ENCODE results near the gene BCAM.

Gene BCAM

GRCh38 chr19:44841231-44841630 is 32.3 kb downstream of the BCAM start:
- Histone ChIP-seq H3K36me3 (ENCODE audit: control insufficient read depth, insufficient read depth, low read length) (no peaks in the 10 kb centered on the region), H3K27me3 (replicated peaks; ENCODE audit: control insufficient read depth, insufficient read depth, low read length) (no peaks in the 10 kb centered on the region; the same call in 1 of the 2 replicates), H3K4me3 (replicated peaks; ENCODE audit: low read depth, low read length) (no peak overlapping the region)
- TF ChIP-seq CTCF (IDR thresholded peaks at IDR 0.05; ENCODE audit: insufficient read depth, low read length, poor library complexity, severe bottlenecking): no peak
- DNase-seq (ENCODE audit: extremely low read depth, insufficient read length): no peak

- Histone ChIP-seq H3K27me3 (replicated peaks; ENCODE audit: control insufficient read depth, insufficient read depth, low read length) (no peaks in the 10 kb centered on the region), H3K4me3 (replicated peaks; ENCODE audit: low read depth, low read length) (no peak overlapping the region), H3K36me3 (ENCODE audit: control insufficient read depth, insufficient read depth, low read length) (no peaks in the 10 kb centered on the region)
- TF ChIP-seq CTCF (IDR thresholded peaks at IDR 0.05; ENCODE audit: insufficient read depth, low read length, poor library complexity, severe bottlenecking): no peak
- DNase-seq (ENCODE audit: extremely low read depth, insufficient read length): no peak
These were observed 36.3 kb downstream of the BCAM start for GRCh38 chr19:44845286-44845611.

- Histone ChIP-seq H3K4me3 (replicated peaks; ENCODE audit: low read depth, low read length) (peak within 1 kb of the TSS; percentile 54), H3K27me3 (replicated peaks; ENCODE audit: control insufficient read depth, insufficient read depth, low read length) (no peaks in the 10 kb centered on the region), H3K36me3 (ENCODE audit: control insufficient read depth, insufficient read depth, low read length) (no peaks in the 10 kb centered on the region)
- peak; percentile 66 for TF ChIP-seq CTCF (IDR thresholded peaks at IDR 0.05; ENCODE audit: insufficient read depth, low read length, poor library complexity, severe bottlenecking)
- peak; percentile 88 for DNase-seq (ENCODE audit: extremely low read depth, insufficient read length)
These were observed 36.9 kb downstream of the BCAM start, which contains the start of gene NECTIN2 for GRCh38 chr19:44845612-44846454. TSS of gene NECTIN2 (plus strand) at chr19:44846297. CDS start at chr19:44846526, 229 bp downstream.

GRCh38 chr19:44846455-44847143 is 37.7 kb downstream of the BCAM start:
- H3K4me3 ChIP-seq (replicated peaks; ENCODE audit: low read depth, low read length): peak overlapping the region; percentile 54
- no peak for TF ChIP-seq CTCF (IDR thresholded peaks at IDR 0.05; ENCODE audit: insufficient read depth, low read length, poor library complexity, severe bottlenecking)
- no peaks in the 10 kb centered on the region for H3K27me3 ChIP-seq (replicated peaks; ENCODE audit: control insufficient read depth, insufficient read depth, low read length)
- DNase-seq (ENCODE audit: extremely low read depth, insufficient read length): no peak
- H3K36me3 ChIP-seq (ENCODE audit: control insufficient read depth, insufficient read depth, low read length): no peaks in the 10 kb centered on the region

- Histone ChIP-seq H3K27me3 (replicated peaks; ENCODE audit: control insufficient read depth, insufficient read depth, low read length) (no peaks in the 10 kb centered on the region), H3K36me3 (ENCODE audit: control insufficient read depth, insufficient read depth, low read length) (no peaks in the 10 kb centered on the region), H3K4me3 (replicated peaks; ENCODE audit: low read depth, low read length) (no peak overlapping the region)
- no peak for DNase-seq (ENCODE audit: extremely low read depth, insufficient read length)
- TF ChIP-seq CTCF (IDR thresholded peaks at IDR 0.05; ENCODE audit: insufficient read depth, low read length, poor library complexity, severe bottlenecking): no peak
These were observed 38.5 kb downstream of the BCAM start for GRCh38 chr19:44847144-44848035.

All from GM06990 (cell line).